HEK293 (cell line): ENCODE results near the gene STC2.

Source experiments
- GFI1B ChIP-seq: fragments of 450-650 bp; formaldehyde crosslinking; IDR thresholded peaks from 2 replicates; pipeline ENCODE4 v1.5.1; 2016; ENCODE audit warnings: missing biosample characterization, missing genetic modification characterization
- HOXC10 ChIP-seq: sonication (generic); formaldehyde crosslinking; IDR thresholded peaks from 2 replicates; pipeline ENCODE4 v1.8.1; 2023; ENCODE audit warnings: mild to moderate bottlenecking, missing genetic modification reagents
- MEIS1 ChIP-seq: sonication (generic); formaldehyde crosslinking; IDR thresholded peaks from 2 replicates; pipeline ENCODE4 v1.8.1; 2022; ENCODE audit warnings: missing genetic modification reagents, mild to moderate bottlenecking, borderline replicate concordance
- OSR2 ChIP-seq: fragments of 450-650 bp; formaldehyde crosslinking; IDR thresholded peaks from 2 replicates; pipeline ENCODE4 v1.5.1; 2016; ENCODE audit warnings: missing biosample characterization, missing genetic modification characterization
- REPIN1 ChIP-seq: fragments of 450-650 bp; formaldehyde crosslinking; IDR thresholded peaks from 2 replicates; pipeline ENCODE4 v1.5.1; 2017; ENCODE audit warnings: missing biosample characterization, missing genetic modification characterization, low read depth
- SP2 ChIP-seq: fragments of 450-650 bp; formaldehyde crosslinking; IDR thresholded peaks from 2 replicates; pipeline ENCODE4 v1.5.1; 2016; ENCODE audit warnings: missing biosample characterization, missing genetic modification characterization
- YY1 ChIP-seq: fragments of 450-650 bp; formaldehyde crosslinking; IDR thresholded peaks from 2 replicates; pipeline ENCODE4 v1.5.1; 2018; ENCODE audit warnings: missing biosample characterization, missing genetic modification characterization
- ZBTB21 ChIP-seq: fragments of 450-650 bp; formaldehyde crosslinking; IDR thresholded peaks from 2 replicates; pipeline ENCODE4 v1.5.1; 2017; ENCODE audit warnings: missing biosample characterization, missing genetic modification characterization
- ZBTB6 ChIP-seq: fragments of 450-650 bp; formaldehyde crosslinking; IDR thresholded peaks from 2 replicates; pipeline ENCODE4 v1.5.1; 2017; ENCODE audit warnings: missing biosample characterization, missing genetic modification characterization
- ZBTB8A ChIP-seq: fragments of 450-650 bp; formaldehyde crosslinking; IDR thresholded peaks from 2 replicates; pipeline ENCODE4 v1.5.1; 2016; ENCODE audit warnings: missing biosample characterization, missing genetic modification characterization
- ZEB2 ChIP-seq: fragments of 450-650 bp; formaldehyde crosslinking; IDR thresholded peaks from 2 replicates; pipeline ENCODE4 v1.5.1; 2016; ENCODE audit warnings: missing biosample characterization, missing genetic modification characterization
- ZNF121 ChIP-seq: fragments of 450-650 bp; formaldehyde crosslinking; IDR thresholded peaks from 2 replicates; pipeline ENCODE4 v1.5.1; 2016; ENCODE audit warnings: missing biosample characterization, missing genetic modification characterization
- ZNF19 ChIP-seq: fragments of 450-650 bp; formaldehyde crosslinking; IDR thresholded peaks from 2 replicates; pipeline ENCODE4; 2016; ENCODE audit warnings: missing biosample characterization, missing genetic modification characterization, low read depth
- ZNF214 ChIP-seq: fragments of 450-650 bp; formaldehyde crosslinking; IDR thresholded peaks from 2 replicates; pipeline ENCODE4 v1.5.1; 2017; ENCODE audit warnings: missing biosample characterization, mild to moderate bottlenecking, missing genetic modification characterization, borderline replicate concordance
- ZNF23 ChIP-seq: fragments of 450-650 bp; formaldehyde crosslinking; IDR thresholded peaks from 2 replicates; pipeline ENCODE4 v1.5.1; 2016; ENCODE audit warnings: missing biosample characterization, missing genetic modification characterization, borderline replicate concordance
- ZNF335 ChIP-seq: fragments of 450-650 bp; formaldehyde crosslinking; conservative IDR thresholded peaks from 2 replicates; pipeline ENCODE4 v1.5.1; 2016; ENCODE audit warnings: missing biosample characterization, missing genetic modification characterization
- ZNF514 ChIP-seq: fragments of 450-650 bp; formaldehyde crosslinking; IDR thresholded peaks from 2 replicates; pipeline ENCODE4 v1.5.1; 2016; ENCODE audit warnings: missing biosample characterization, missing genetic modification characterization
- ZNF600 ChIP-seq: fragments of 450-650 bp; formaldehyde crosslinking; IDR thresholded peaks from 2 replicates; pipeline ENCODE4 v1.5.1; 2016; ENCODE audit warnings: missing biosample characterization, missing genetic modification characterization
- ZNF785 ChIP-seq: fragments of 450-650 bp; formaldehyde crosslinking; IDR thresholded peaks from 2 replicates; pipeline ENCODE4 v1.5.1; 2016; ENCODE audit warnings: missing biosample characterization, missing genetic modification characterization
- ZSCAN4 ChIP-seq: fragments of 450-650 bp; formaldehyde crosslinking; IDR thresholded peaks from 2 replicates; pipeline ENCODE4 v1.5.1; 2017; ENCODE audit warnings: missing biosample characterization, missing genetic modification characterization
- TF ChIP-seq, protein P1 (sequence below): fragments of 450-650 bp; formaldehyde crosslinking; IDR thresholded peaks from 2 replicates; pipeline ENCODE4 v1.5.1; 2016; ENCODE audit warnings: missing biosample characterization, missing genetic modification characterization
- TF ChIP-seq, protein P2 (sequence below): fragments of 450-650 bp; formaldehyde crosslinking; IDR thresholded peaks from 2 replicates; pipeline ENCODE4 v1.5.1; 2017; ENCODE audit warnings: missing biosample characterization, missing genetic modification characterization
- TF ChIP-seq, protein P3 (sequence below): fragments of 450-650 bp; formaldehyde crosslinking; IDR thresholded peaks from 2 replicates; pipeline ENCODE4 v1.5.1; 2017; ENCODE audit warnings: missing biosample characterization, missing genetic modification characterization
- TF ChIP-seq, protein P4 (sequence below): fragments of 450-650 bp; formaldehyde crosslinking; IDR thresholded peaks from 2 replicates; pipeline ENCODE4 v1.5.1; 2016; ENCODE audit warnings: missing biosample characterization, missing genetic modification characterization
- TF ChIP-seq, protein P5 (sequence below): fragments of 450-650 bp; formaldehyde crosslinking; IDR thresholded peaks from 2 replicates; pipeline ENCODE4 v1.5.1; 2016; ENCODE audit warnings: missing biosample characterization, missing genetic modification characterization

Gene STC2

DNA sequence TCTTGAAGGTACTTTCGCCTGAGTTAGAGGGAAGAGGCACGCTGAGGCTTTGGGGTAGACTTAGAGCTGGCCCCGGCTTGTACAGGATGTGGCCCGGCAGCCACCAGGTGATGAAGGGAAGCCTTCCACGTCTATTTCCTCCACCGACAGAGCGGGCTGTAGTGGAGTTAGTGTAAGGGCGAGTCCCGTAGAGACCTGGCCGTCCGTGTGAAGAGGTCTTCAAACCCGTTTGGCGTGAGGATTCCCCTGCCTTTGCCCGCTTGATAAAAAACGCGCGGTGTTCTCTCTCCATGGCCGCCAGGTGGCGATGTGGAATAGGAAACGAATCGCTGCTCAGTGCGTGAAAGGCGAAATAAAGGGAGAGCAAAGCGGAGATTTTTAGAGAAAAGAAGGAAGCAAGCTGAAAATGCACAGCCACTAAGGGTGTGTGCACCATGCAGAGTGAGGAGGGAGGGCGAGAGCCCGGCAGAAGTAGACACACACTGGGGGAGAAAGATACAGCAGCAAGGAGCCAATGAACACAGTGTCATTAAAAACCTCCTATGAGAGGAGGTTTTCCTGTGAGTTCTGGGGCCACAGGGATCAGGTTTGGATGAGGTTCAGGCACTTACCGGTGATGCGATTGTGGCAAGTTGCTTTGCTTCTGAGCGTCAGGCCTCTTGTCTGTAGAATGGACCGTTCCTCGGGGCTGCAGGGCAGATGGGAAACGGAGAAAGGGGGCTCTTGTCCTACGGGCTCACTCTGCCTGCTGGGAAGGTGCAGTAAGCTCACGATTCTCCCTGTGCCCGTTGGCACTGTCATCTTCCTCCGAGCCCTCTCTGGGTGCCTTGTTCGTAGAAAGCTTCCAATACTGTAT lies 34.2 kb downstream of the STC2 start (continued):
- peak; percentile 71 for TF ChIP-seq ZNF335 (tag by site-specific recombination)
- TF ChIP-seq MEIS1, result no peak
- TF ChIP-seq ZEB2 (tag by site-specific recombination), result 0 out of 2 replicates have a peak, but pooled peaks have one; percentile 15
- TF ChIP-seq REPIN1 (tag by site-specific recombination), result no peak
- peak; percentile 45 for TF ChIP-seq ZBTB8A (tag by site-specific recombination)
- TF ChIP-seq ZBTB6, result no peak
- TF ChIP-seq, protein P1, sequence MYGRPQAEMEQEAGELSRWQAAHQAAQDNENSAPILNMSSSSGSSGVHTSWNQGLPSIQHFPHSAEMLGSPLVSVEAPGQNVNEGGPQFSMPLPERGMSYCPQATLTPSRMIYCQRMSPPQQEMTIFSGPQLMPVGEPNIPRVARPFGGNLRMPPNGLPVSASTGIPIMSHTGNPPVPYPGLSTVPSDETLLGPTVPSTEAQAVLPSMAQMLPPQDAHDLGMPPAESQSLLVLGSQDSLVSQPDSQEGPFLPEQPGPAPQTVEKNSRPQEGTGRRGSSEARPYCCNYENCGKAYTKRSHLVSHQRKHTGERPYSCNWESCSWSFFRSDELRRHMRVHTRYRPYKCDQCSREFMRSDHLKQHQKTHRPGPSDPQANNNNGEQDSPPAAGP, result 0 out of 2 replicates have a peak, but pooled peaks have one; percentile 40
- peak; percentile 83 for TF ChIP-seq ZSCAN4 (tag by site-specific recombination)
- no peak for TF ChIP-seq OSR2 (tag by site-specific recombination)
- no peak for TF ChIP-seq ZNF600 (tag by site-specific recombination)
- TF ChIP-seq GFI1B (tag by site-specific recombination), result peak; percentile 63; the same call in 1 of the 2 replicates
- TF ChIP-seq, protein P2, sequence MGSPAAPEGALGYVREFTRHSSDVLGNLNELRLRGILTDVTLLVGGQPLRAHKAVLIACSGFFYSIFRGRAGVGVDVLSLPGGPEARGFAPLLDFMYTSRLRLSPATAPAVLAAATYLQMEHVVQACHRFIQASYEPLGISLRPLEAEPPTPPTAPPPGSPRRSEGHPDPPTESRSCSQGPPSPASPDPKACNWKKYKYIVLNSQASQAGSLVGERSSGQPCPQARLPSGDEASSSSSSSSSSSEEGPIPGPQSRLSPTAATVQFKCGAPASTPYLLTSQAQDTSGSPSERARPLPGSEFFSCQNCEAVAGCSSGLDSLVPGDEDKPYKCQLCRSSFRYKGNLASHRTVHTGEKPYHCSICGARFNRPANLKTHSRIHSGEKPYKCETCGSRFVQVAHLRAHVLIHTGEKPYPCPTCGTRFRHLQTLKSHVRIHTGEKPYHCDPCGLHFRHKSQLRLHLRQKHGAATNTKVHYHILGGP (tag by site-specific recombination), result no peak
- TF ChIP-seq SP2 (tag by site-specific recombination), result no peak
- TF ChIP-seq, protein P3, sequence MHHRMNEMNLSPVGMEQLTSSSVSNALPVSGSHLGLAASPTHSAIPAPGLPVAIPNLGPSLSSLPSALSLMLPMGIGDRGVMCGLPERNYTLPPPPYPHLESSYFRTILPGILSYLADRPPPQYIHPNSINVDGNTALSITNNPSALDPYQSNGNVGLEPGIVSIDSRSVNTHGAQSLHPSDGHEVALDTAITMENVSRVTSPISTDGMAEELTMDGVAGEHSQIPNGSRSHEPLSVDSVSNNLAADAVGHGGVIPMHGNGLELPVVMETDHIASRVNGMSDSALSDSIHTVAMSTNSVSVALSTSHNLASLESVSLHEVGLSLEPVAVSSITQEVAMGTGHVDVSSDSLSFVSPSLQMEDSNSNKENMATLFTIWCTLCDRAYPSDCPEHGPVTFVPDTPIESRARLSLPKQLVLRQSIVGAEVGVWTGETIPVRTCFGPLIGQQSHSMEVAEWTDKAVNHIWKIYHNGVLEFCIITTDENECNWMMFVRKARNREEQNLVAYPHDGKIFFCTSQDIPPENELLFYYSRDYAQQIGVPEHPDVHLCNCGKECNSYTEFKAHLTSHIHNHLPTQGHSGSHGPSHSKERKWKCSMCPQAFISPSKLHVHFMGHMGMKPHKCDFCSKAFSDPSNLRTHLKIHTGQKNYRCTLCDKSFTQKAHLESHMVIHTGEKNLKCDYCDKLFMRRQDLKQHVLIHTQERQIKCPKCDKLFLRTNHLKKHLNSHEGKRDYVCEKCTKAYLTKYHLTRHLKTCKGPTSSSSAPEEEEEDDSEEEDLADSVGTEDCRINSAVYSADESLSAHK, result no peak
- no peak for TF ChIP-seq ZBTB21 (tag by site-specific recombination)
- TF ChIP-seq ZNF121 (tag by site-specific recombination), result no peak
- no peak for TF ChIP-seq ZNF19
- no peak for TF ChIP-seq ZNF23 (tag by site-specific recombination)
- no peak for TF ChIP-seq YY1 (tag by site-specific recombination)
- TF ChIP-seq ZNF214 (tag by site-specific recombination), result no peak
- no peak for TF ChIP-seq HOXC10 (CRISPR knock-in tag)
- no peak for TF ChIP-seq ZNF514 (tag by site-specific recombination)
- TF ChIP-seq, protein P4, sequence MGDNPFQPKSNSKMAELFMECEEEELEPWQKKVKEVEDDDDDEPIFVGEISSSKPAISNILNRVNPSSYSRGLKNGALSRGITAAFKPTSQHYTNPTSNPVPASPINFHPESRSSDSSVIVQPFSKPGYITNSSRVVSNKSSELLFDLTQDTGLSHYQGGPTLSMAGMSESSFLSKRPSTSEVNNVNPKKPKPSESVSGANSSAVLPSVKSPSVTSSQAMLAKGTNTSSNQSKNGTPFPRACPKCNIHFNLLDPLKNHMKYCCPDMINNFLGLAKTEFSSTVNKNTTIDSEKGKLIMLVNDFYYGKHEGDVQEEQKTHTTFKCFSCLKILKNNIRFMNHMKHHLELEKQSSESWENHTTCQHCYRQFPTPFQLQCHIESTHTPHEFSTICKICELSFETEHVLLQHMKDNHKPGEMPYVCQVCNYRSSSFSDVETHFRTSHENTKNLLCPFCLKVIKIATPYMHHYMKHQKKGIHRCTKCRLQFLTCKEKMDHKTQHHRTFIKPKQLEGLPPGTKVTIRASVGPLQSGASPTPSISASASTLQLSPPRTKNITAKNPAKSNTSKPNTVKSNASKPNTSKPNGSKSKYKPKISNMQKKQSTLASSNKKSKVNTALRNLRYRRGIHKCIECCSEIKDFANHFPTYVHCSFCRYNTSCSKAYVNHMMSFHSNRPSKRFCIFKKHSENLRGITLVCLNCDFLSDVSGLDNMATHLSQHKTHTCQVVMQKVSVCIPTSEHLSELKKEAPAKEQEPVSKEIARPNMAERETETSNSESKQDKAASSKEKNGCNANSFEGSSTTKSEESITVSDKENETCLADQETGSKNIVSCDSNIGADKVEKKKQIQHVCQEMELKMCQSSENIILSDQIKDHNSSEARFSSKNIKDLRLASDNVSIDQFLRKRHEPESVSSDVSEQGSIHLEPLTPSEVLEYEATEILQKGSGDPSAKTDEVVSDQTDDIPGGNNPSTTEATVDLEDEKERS (tag by site-specific recombination), result no peak
- TF ChIP-seq ZNF785 (tag by site-specific recombination), result no peak
- TF ChIP-seq, protein P5, sequence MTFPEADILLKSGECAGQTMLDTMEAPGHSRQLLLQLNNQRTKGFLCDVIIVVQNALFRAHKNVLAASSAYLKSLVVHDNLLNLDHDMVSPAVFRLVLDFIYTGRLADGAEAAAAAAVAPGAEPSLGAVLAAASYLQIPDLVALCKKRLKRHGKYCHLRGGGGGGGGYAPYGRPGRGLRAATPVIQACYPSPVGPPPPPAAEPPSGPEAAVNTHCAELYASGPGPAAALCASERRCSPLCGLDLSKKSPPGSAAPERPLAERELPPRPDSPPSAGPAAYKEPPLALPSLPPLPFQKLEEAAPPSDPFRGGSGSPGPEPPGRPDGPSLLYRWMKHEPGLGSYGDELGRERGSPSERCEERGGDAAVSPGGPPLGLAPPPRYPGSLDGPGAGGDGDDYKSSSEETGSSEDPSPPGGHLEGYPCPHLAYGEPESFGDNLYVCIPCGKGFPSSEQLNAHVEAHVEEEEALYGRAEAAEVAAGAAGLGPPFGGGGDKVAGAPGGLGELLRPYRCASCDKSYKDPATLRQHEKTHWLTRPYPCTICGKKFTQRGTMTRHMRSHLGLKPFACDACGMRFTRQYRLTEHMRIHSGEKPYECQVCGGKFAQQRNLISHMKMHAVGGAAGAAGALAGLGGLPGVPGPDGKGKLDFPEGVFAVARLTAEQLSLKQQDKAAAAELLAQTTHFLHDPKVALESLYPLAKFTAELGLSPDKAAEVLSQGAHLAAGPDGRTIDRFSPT (tag by site-specific recombination), result no peak
